Stimulated activated naive B cell treated with anti-CD40 and anti-IgM and Interleukin-4, amounts not matched to agents 10 μg/mL and 1 μg/mL and 100 μg/mL, for 72 hours (primary cell): ENCODE results near the gene RASA3.
A peak's percentile ranks its signal among the peaks of the same experiment; 100 is the strongest.
"Not testable (repeated sequence)": the region's sequence is repeated elsewhere in the genome, so short reads cannot be mapped to it uniquely, and the experiment has no call there.

Experiments used
- ATAC-seq, 2 donors: fragments of 150-1000 bp; cut with Tn5 transposase; replicated peaks; 2 replicates each; pipeline ENCODE4 v1.10.0; 2021; ENCODE audit warnings: moderate library complexity in 1 of 2
- DNase-seq: peaks from one replicate; pipeline ENCODE4 v3.0.0; 2021
- H3K27ac Mint-ChIP-seq: one replicate; pipeline ENCODE4 v1.8.0; 2022; ENCODE audit warnings: mild to moderate bottlenecking, mixed read lengths
- H3K27me3 Mint-ChIP-seq, 2 donors: one replicate each; pipeline ENCODE4 v1.8.0; 2022; ENCODE audit warnings: mixed read lengths in 2 of 2
- H3K36me3 Mint-ChIP-seq, 2 donors: one replicate each; pipeline ENCODE4 v1.8.0; 2022; ENCODE audit warnings: mixed read lengths in 2 of 2, mild to moderate bottlenecking in 1 of 2
- H3K4me1 Mint-ChIP-seq, 2 donors: one replicate each; pipeline ENCODE4 v1.8.0; 2022; ENCODE audit warnings: mixed read lengths in 2 of 2, mild to moderate bottlenecking in 1 of 2
- H3K4me3 Mint-ChIP-seq, 2 donors: one replicate each; pipeline ENCODE4 v1.8.0; 2022; ENCODE audit warnings: mild to moderate bottlenecking in 2 of 2, mixed read lengths in 2 of 2, moderate library complexity in 1 of 2
- H3K9me3 Mint-ChIP-seq, 2 donors: one replicate each; pipeline ENCODE4 v1.8.0; 2022; ENCODE audit warnings: mixed read lengths in 2 of 2, mild to moderate bottlenecking in 1 of 2

RASA3 gene

GRCh38 chr13:114113395-114113794, 19.0 kb downstream of the RASA3 start:
- not testable (repeated sequence) for H3K9me3 Mint-ChIP-seq, H3K4me3 Mint-ChIP-seq, H3K27me3 Mint-ChIP-seq, ATAC-seq, DNase-seq
- Mint-ChIP-seq H3K36me3 (peaks cover 8 to 25% of the 10 kb centered on the region in 2 donors), H3K4me1 (peaks cover 40 to 53% of the 10 kb centered on the region in 2 donors), H3K27ac (peak overlapping the region; percentile 4)

- peak overlapping the region; percentile 4 for H3K27ac Mint-ChIP-seq
- H3K9me3 Mint-ChIP-seq: no peaks in the 10 kb centered on the region
- no peaks in the 10 kb centered on the region for H3K27me3 Mint-ChIP-seq
- peaks cover 9 to 30% of the 10 kb centered on the region in 2 donors for H3K36me3 Mint-ChIP-seq
- H3K4me1 Mint-ChIP-seq: peaks cover 43 to 53% of the 10 kb centered on the region in 2 donors
- H3K4me3 Mint-ChIP-seq: no peak overlapping the region
- no peak for DNase-seq
- ATAC-seq: no peak
Measured at GRCh38 chr13:114112826-114113322, 19.5 kb downstream of the RASA3 start.

- H3K4me1 Mint-ChIP-seq: peaks cover 40 to 49% of the 10 kb centered on the region in 2 donors
- H3K27ac Mint-ChIP-seq: no peak overlapping the region
- ATAC-seq (no peak), DNase-seq (no peak)
- no peaks in the 10 kb centered on the region for H3K9me3 Mint-ChIP-seq
- no peaks in the 10 kb centered on the region for H3K27me3 Mint-ChIP-seq
- no peak overlapping the region for H3K4me3 Mint-ChIP-seq
- peaks cover 9 to 27% of the 10 kb centered on the region in 2 donors for H3K36me3 Mint-ChIP-seq
Measured at GRCh38 chr13:114112231-114112825, 20.1 kb downstream of the RASA3 start.

- no peak for DNase-seq
- H3K27me3 Mint-ChIP-seq: no peaks in the 10 kb centered on the region
- H3K36me3 Mint-ChIP-seq: peaks cover 7 to 23% of the 10 kb centered on the region in 2 donors
- no peak overlapping the region for H3K4me3 Mint-ChIP-seq
- peak overlapping the region; percentile 51 for H3K27ac Mint-ChIP-seq
- H3K9me3 Mint-ChIP-seq: no peaks in the 10 kb centered on the region
- no peak for ATAC-seq
- peaks cover 42 to 49% of the 10 kb centered on the region in 2 donors for H3K4me1 Mint-ChIP-seq
Measured at GRCh38 chr13:114111577-114111976, 20.8 kb downstream of the RASA3 start.

- H3K36me3 Mint-ChIP-seq: peaks cover 6 to 23% of the 10 kb centered on the region in 2 donors
- DNase-seq, H3K27me3 Mint-ChIP-seq, H3K9me3 Mint-ChIP-seq, ATAC-seq: not testable (repeated sequence)
- peak overlapping the region; percentile 95 for H3K27ac Mint-ChIP-seq
- peaks cover 42 to 48% of the 10 kb centered on the region in 2 donors for H3K4me1 Mint-ChIP-seq
- H3K4me3 Mint-ChIP-seq: peak overlapping the region; percentile 31 to 81
Measured at GRCh38 chr13:114110830-114111189, 21.6 kb downstream of the RASA3 start.

GRCh38 chr13:114110091-114110829, 22.2 kb downstream of the RASA3 start:
- Mint-ChIP-seq H3K4me3 (peak overlapping the region; percentile 31 to 81), H3K36me3 (peaks cover 6 to 17% of the 10 kb centered on the region in 2 donors), H3K27me3 (no peaks in the 10 kb centered on the region), H3K4me1 (peaks cover 38 to 48% of the 10 kb centered on the region in 2 donors), H3K27ac (peak overlapping the region; percentile 95), H3K9me3 (no peaks in the 10 kb centered on the region)
- ATAC-seq (peak; percentile 92 to 96), DNase-seq (peak; percentile 72)

GRCh38 chr13:114109641-114110041, 22.8 kb downstream of the RASA3 start:
- H3K27ac Mint-ChIP-seq: peak overlapping the region; percentile 95
- H3K9me3 Mint-ChIP-seq: no peaks in the 10 kb centered on the region
- ATAC-seq (no peak), DNase-seq (no peak)
- H3K36me3 Mint-ChIP-seq: peaks cover 3 to 15% of the 10 kb centered on the region in 2 donors
- no peaks in the 10 kb centered on the region for H3K27me3 Mint-ChIP-seq
- H3K4me1 Mint-ChIP-seq: peaks cover 35 to 48% of the 10 kb centered on the region in 2 donors
- no peak overlapping the region for H3K4me3 Mint-ChIP-seq

GRCh38 chr13:114108894-114109293, 23.5 kb downstream of the RASA3 start:
- peaks cover 0 to 3% of the 10 kb centered on the region in 2 donors for H3K9me3 Mint-ChIP-seq
- H3K4me1 Mint-ChIP-seq: peaks cover 32 to 48% of the 10 kb centered on the region in 2 donors
- ATAC-seq (no peak), DNase-seq (no peak)
- peaks cover 3 to 15% of the 10 kb centered on the region in 2 donors for H3K36me3 Mint-ChIP-seq
- H3K27me3 Mint-ChIP-seq: no peaks in the 10 kb centered on the region
- H3K4me3 Mint-ChIP-seq: no peak overlapping the region
- no peak overlapping the region for H3K27ac Mint-ChIP-seq

- Mint-ChIP-seq H3K27ac (peak overlapping the region; percentile 92), H3K4me3 (peak overlapping the region in 1 of 2 donors; percentile 55), H3K27me3 (no peaks in the 10 kb centered on the region), H3K9me3 (peaks cover 0 to 3% of the 10 kb centered on the region in 2 donors), H3K4me1 (peaks cover 32 to 48% of the 10 kb centered on the region in 2 donors), H3K36me3 (peaks cover 3 to 15% of the 10 kb centered on the region in 2 donors)
- ATAC-seq (no peak), DNase-seq (no peak)
Measured at GRCh38 chr13:114108141-114108761, 24.2 kb downstream of the RASA3 start.

GRCh38 chr13:114107686-114108081, 24.7 kb downstream of the RASA3 start:
- Mint-ChIP-seq H3K27ac (peak overlapping the region; percentile 92), H3K36me3 (peaks cover 3 to 12% of the 10 kb centered on the region in 2 donors), H3K4me1 (peaks cover 32 to 48% of the 10 kb centered on the region in 2 donors), H3K4me3 (no peak overlapping the region), H3K9me3 (peaks cover 0 to 3% of the 10 kb centered on the region in 2 donors), H3K27me3 (no peaks in the 10 kb centered on the region)
- ATAC-seq: no peak
- no peak for DNase-seq

- peaks cover 0 to 3% of the 10 kb centered on the region in 2 donors for H3K9me3 Mint-ChIP-seq
- DNase-seq: no peak
Measured at GRCh38 chr13:114106991-114107685, 25.3 kb downstream of the RASA3 start.

GRCh38 chr13:114106526-114106925, 25.9 kb downstream of the RASA3 start:
- Mint-ChIP-seq H3K27me3 (no peaks in the 10 kb centered on the region), H3K4me1 (peaks cover 32 to 54% of the 10 kb centered on the region in 2 donors), H3K4me3 (no peak overlapping the region), H3K9me3 (peaks cover 0 to 3% of the 10 kb centered on the region in 2 donors), H3K36me3 (peaks cover 3 to 12% of the 10 kb centered on the region in 2 donors), H3K27ac (no peak overlapping the region)
- no peak for DNase-seq
- ATAC-seq: no peak

More at GRCh38 chr13:114106991-114107685, 25.3 kb downstream of the RASA3 start:
- peaks cover 32 to 49% of the 10 kb centered on the region in 2 donors for H3K4me1 Mint-ChIP-seq
- H3K36me3 Mint-ChIP-seq: peaks cover 3 to 12% of the 10 kb centered on the region in 2 donors
- no peak for ATAC-seq
- H3K4me3 Mint-ChIP-seq: no peak overlapping the region
- no peak overlapping the region for H3K27ac Mint-ChIP-seq
- no peaks in the 10 kb centered on the region for H3K27me3 Mint-ChIP-seq

GRCh38 chr13:114105521-114106225, 26.8 kb downstream of the RASA3 start:
- ATAC-seq (no peak), DNase-seq (no peak)
- Mint-ChIP-seq H3K4me3 (no peak overlapping the region), H3K27ac (peak overlapping the region; percentile 37), H3K27me3 (no peaks in the 10 kb centered on the region), H3K36me3 (peaks cover 3 to 12% of the 10 kb centered on the region in 2 donors), H3K9me3 (peaks cover 0 to 3% of the 10 kb centered on the region in 2 donors), H3K4me1 (peaks cover 34 to 58% of the 10 kb centered on the region in 2 donors)
